IPS DF 6.9 (cell line): ENCODE measurements around the gene TRIM22.
"Not testable (repeated sequence)": the region's sequence is repeated elsewhere in the genome, so short reads cannot be mapped to it uniquely, and the experiment has no call there.

Experiments used
- DNase-seq: peaks from one replicate; pipeline ENCODE4 v3.0.0-alpha.2; 2013; ENCODE audit warnings: low read depth, low spot score
- H3K27ac ChIP-seq: one replicate; pipeline ENCODE4 v1.5.1; 2013; ENCODE audit warnings: low read length, control low read depth
- H3K27me3 ChIP-seq: 2 replicates; pipeline ENCODE4 v1.6.1; 2013; ENCODE audit warnings: mild to moderate bottlenecking, low read length; ENCODE audit not compliant: control insufficient read depth, insufficient read depth
- H3K36me3 ChIP-seq: 2 replicates; pipeline ENCODE4 v1.6.1; 2013; ENCODE audit warnings: low read length; ENCODE audit not compliant: control insufficient read depth, insufficient read depth
- H3K4me1 ChIP-seq: 2 replicates; pipeline ENCODE4 v1.6.1; 2013; ENCODE audit warnings: low read length; ENCODE audit not compliant: control insufficient read depth, insufficient read depth
- H3K4me3 ChIP-seq: 2 replicates; pipeline ENCODE4 v1.5.1; 2013; ENCODE audit warnings: mild to moderate bottlenecking, low read length
- H3K9me3 ChIP-seq: 2 replicates; pipeline ENCODE4 v1.6.1; 2013; ENCODE audit warnings: low read length, inconsistent platforms; ENCODE audit not compliant: control insufficient read depth, insufficient read depth
- WGBS: extraction: QIAGEN DNeasy Blood & Tissue Kit; methylation state at CpG from one replicate; pipeline ENCODE4 v1.1.7; 2013; ENCODE audit warnings: mixed read lengths, missing lambda C conversion rate; ENCODE audit not compliant: insufficient read length, insufficient coverage; 5-methylcytosine and 5-hydroxymethylcytosine counted together

The TRIM22 gene

DNA sequence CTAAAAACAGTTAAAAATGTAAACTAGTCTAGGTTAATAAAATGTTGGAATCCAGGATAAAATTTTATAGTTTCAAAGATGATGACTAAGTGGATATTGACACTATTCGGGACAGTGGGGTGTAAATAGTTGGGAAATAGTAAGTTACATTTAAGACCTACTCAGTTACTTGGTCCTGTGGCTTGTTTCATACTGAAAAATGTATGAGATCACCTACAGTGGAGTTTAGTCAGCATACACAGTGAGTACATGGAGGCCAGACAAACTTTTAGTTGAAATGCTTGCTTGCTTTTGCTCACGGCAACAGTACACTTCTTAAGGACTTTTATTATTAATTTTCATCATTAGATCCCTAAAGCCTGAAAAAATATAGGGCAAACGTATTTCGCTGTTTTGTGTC, 16.1 kb downstream of the TRIM22 start:
- no CpG with 5 or more reads among the region's 4 CpGs for WGBS
- H3K4me1 ChIP-seq: no peaks in the 10 kb centered on the region
- H3K9me3 ChIP-seq: no peaks in the 10 kb centered on the region
- H3K27me3 ChIP-seq: no peaks in the 10 kb centered on the region
- DNase-seq: no peak
- no peak overlapping the region for H3K4me3 ChIP-seq
- no peak overlapping the region for H3K27ac ChIP-seq
- peaks cover 2% of the 10 kb centered on the region; the same call in 1 of the 2 replicates for H3K36me3 ChIP-seq

DNA sequence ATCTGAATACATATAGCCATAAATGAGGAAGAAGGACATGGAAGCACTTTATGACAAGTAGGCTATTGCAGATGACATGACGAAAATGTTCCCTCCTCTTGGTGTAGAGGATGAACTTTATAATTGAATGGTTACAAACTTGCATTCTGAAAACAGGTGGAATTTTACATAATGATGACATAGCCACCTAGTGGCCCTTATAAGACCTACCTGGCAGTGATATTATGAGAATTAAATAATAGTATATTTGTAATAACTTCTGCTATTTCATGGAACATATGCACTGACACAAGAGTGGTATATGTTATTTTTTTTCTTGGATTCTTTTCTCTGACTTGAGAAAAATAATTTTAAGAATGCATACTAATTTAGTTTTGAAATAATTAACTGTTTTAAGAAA, 22.9 kb downstream of the TRIM22 start:
- no peak overlapping the region for H3K4me3 ChIP-seq
- H3K27ac ChIP-seq: no peak overlapping the region
- H3K36me3 ChIP-seq: peaks cover 2% of the 10 kb centered on the region; the same call in 1 of the 2 replicates
- DNase-seq: no peak
- H3K27me3 ChIP-seq: no peaks in the 10 kb centered on the region
- WGBS: no CpG with 5 or more reads among the region's 1 CpG
- no peaks in the 10 kb centered on the region for H3K4me1 ChIP-seq
- H3K9me3 ChIP-seq: no peaks in the 10 kb centered on the region

DNA sequence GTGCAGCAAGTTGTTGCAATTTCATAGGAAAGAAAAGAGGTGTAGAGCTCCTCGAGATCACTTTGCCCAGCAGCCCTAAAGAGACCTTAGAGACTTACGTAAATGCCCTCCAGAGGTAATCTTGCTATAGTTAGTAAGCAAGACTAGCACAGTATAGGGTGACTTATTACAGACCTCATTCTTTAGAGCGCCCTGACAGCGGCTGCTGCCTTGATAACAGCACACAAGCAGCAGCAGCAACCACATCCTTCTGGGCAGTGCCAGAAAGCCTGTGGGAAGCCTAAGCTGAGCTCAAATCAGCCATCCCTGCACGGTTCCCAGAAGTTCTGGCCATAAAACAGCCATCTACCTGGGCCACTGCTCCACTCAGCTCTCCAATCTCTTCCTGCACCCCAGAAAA, 24.1 kb downstream of the TRIM22 start:
- no peaks in the 10 kb centered on the region for H3K4me1 ChIP-seq
- no peak for DNase-seq
- no peaks in the 10 kb centered on the region for H3K9me3 ChIP-seq
- H3K36me3 ChIP-seq: peaks cover 2% of the 10 kb centered on the region; the same call in 1 of the 2 replicates
- no peak overlapping the region for H3K27ac ChIP-seq
- WGBS: no CpG with 5 or more reads among the region's 5 CpGs
- no peak overlapping the region for H3K4me3 ChIP-seq
- H3K27me3 ChIP-seq: no peaks in the 10 kb centered on the region

DNA sequence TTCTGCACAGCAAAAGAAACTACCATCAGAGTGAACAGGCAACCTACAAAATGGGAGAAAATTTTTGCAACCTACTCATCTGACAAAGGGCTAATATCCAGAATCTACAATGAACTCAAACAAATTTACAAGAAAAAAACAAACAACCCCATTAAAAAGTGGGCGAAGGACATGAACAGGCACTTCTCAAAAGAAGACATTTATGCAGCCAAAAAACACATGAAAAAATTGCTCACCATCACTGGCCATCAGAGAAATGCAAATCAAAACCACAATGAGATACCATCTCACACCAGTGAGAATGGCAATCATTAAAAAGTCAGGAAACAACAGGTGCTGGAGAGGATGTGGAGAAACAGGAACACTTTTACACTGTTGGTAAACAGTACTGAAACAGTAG, 26.9 kb downstream of the TRIM22 start:
- not testable (repeated sequence) for H3K4me3 ChIP-seq, H3K27ac ChIP-seq, H3K9me3 ChIP-seq, H3K4me1 ChIP-seq, H3K36me3 ChIP-seq, DNase-seq, H3K27me3 ChIP-seq
- WGBS: no CpG with 5 or more reads among the region's 1 CpG

DNA sequence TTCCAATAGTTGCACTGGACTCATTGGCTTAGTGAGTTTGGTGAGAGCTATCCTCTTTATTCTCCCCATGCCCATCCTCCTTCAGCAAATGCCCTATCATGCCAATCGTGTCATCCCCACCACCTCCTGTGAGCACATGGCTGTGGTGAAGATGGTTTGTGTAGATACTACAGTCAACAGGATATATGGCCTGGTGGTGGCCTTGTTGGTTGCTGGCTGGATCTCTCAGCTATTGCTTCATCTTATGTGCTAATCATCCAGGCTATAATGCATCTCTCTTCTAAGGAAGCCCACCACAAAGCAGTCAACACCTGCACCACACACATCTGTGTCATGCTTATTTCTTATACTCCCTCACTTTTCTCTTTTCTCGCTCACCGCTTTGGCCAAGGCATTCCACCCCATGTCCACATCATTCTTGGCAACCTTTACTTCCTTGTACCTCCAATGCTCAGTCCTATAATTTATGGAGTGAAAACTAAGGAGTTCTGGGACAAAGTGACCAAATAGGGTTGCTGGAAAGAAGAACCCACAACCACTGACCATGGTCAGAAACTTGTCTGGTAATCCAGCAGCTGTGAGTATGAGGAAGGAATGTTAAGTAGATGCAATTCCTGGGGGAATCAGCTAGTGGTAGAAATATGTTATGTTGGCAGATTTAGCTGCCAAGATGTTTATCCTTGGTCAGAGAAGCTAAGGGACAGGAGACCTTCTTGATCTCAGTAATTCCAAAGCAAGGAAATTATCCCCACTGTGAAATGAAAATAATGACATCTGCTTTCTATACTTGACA, 30.3 kb downstream of the TRIM22 start:
- H3K27me3 ChIP-seq: no peaks in the 10 kb centered on the region
- no peaks in the 10 kb centered on the region for H3K36me3 ChIP-seq
- WGBS: no CpG with 5 or more reads among the region's 3 CpGs
- DNase-seq: no peak
- H3K4me3 ChIP-seq: no peak overlapping the region
- no peak overlapping the region for H3K27ac ChIP-seq
- no peaks in the 10 kb centered on the region for H3K9me3 ChIP-seq
- no peaks in the 10 kb centered on the region for H3K4me1 ChIP-seq

DNA sequence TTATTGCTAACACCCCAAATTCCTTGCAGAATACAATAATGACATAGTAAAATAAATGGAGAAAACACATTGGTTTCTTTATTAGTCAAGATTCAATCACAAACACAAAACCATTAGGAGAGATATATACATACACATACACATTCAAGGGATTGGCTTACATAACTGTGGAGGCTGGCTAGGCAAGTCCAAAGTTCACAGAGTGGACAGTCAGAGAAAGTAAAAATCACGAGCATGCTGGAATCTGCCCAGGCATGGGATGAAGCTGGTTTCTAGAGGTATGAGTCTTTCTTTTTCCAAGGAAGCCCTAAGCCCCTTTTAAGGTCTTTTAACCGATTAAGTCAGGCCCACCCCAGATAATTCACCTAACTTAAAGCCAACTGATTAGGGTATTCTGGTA, 33.0 kb downstream of the TRIM22 start:
- no peak for DNase-seq
- H3K4me1 ChIP-seq: no peaks in the 10 kb centered on the region
- no peaks in the 10 kb centered on the region for H3K27me3 ChIP-seq
- WGBS: no CpG with 5 or more reads among the region's 2 CpGs
- no peak overlapping the region for H3K27ac ChIP-seq
- H3K9me3 ChIP-seq: no peaks in the 10 kb centered on the region
- no peaks in the 10 kb centered on the region for H3K36me3 ChIP-seq
- no peak overlapping the region for H3K4me3 ChIP-seq

DNA sequence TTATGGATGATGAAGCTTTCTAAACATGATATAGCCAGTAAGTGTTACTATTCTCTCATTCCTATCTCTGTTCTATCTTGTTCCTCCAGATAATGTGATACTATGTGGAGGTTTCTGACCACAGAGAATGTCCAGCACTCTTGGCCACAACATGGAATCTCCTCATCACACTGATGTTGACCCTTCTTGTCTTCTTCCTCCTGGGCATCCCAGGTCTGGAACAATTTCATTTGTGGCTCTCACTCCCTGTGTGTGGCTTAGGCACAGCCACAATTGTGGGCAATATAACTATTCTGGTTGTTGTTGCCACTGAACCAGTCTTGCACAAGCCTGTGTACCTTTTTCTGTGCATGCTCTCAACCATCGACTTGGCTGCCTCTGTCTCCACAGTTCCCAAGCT, 36.8 kb downstream of the TRIM22 start:
- no peaks in the 10 kb centered on the region for H3K27me3 ChIP-seq
- no peaks in the 10 kb centered on the region for H3K4me1 ChIP-seq
- WGBS: no CpG with 5 or more reads among the region's 1 CpG
- no peaks in the 10 kb centered on the region for H3K9me3 ChIP-seq
- no peak for DNase-seq
- no peak overlapping the region for H3K4me3 ChIP-seq
- no peak overlapping the region for H3K27ac ChIP-seq
- no peaks in the 10 kb centered on the region for H3K36me3 ChIP-seq

DNA sequence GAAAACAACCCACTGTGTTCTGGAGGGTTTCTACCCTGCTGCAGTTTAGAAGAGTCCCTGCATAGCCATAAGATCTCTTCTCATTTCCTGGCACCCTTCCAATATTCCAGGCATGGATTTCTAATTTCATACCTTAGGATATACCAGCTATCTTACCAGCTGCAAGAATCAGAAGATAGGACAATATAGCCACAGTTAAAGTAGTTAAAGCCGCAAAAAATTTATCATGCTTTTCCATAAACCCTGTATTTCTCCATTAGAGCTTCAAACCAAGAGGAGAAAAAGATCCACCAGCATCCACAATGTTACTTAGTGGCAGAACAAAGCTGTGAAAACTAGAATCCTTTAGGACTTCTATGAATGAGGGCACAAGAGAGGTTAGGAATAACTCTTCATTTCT, 38.1 kb downstream of the TRIM22 start:
- no peaks in the 10 kb centered on the region for H3K9me3 ChIP-seq
- WGBS: no CpG with 5 or more reads among the region's 1 CpG

DNA sequence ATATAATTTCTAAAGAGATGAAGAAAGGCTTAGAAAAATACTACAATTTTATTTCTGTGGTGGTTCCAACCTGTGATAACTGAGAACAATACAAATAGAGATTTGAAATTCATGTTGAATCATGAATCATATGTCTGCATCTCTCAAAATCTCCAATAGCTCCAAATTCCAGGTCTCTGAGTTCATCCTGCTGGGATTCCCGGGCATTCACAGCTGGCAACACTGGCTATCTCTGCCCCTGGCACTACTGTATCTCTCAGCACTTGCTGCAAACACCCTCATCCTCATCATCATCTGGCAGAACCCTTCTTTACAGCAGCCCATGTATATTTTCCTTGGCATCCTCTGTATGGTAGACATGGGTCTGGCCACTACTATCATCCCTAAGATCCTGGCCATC, 46.8 kb downstream of the TRIM22 start, which contains the start of gene OR56B1:
Gene OR56B1 (plus strand): TSS at position 53 of the 400 bp plus-strand sequence. CDS start 69 bp downstream, at position 122.
- no peak within 1 kb of the TSS for H3K4me3 ChIP-seq
- no peak within 1 kb of the TSS for H3K27ac ChIP-seq
- no peaks in the 10 kb centered on the region for H3K4me1 ChIP-seq
- WGBS: no CpG with 5 or more reads among the region's 1 CpG
- H3K9me3 ChIP-seq: no peaks in the 10 kb centered on the region
- H3K36me3 ChIP-seq: no peaks in the 10 kb centered on the region
- no peak for DNase-seq
- no peaks in the 10 kb centered on the region for H3K27me3 ChIP-seq

More for the DNA sequence above, 38.1 kb downstream of the TRIM22 start:
- no peak overlapping the region for H3K27ac ChIP-seq
- no peak for DNase-seq
- H3K27me3 ChIP-seq: no peaks in the 10 kb centered on the region
- H3K4me3 ChIP-seq: no peak overlapping the region
- H3K36me3 ChIP-seq: no peaks in the 10 kb centered on the region
- no peaks in the 10 kb centered on the region for H3K4me1 ChIP-seq

DNA sequence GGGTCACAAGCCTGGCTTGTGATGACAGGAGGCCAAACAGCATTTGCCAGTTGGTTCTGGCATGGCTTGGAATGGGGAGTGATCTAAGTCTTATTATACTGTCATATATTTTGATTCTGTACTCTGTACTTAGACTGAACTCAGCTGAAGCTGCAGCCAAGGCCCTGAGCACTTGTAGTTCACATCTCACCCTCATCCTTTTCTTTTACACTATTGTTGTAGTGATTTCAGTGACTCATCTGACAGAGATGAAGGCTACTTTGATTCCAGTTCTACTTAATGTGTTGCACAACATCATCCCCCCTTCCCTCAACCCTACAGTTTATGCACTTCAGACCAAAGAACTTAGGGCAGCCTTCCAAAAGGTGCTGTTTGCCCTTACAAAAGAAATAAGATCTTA, 47.5 kb downstream of the TRIM22 start:
- H3K36me3 ChIP-seq: no peaks in the 10 kb centered on the region
- H3K9me3 ChIP-seq: no peaks in the 10 kb centered on the region
- no peak overlapping the region for H3K4me3 ChIP-seq
- H3K27me3 ChIP-seq: no peaks in the 10 kb centered on the region
- no peak for DNase-seq
- H3K4me1 ChIP-seq: no peaks in the 10 kb centered on the region
- no peak overlapping the region for H3K27ac ChIP-seq
